NB4 (cell line): ENCODE data around the gene NEK11.

Experiments
- DNase-seq: peaks from one replicate; pipeline ENCODE4 v3.0.0; 2010; ENCODE audit warnings: low read depth
- H3K4me3 ChIP-seq: one replicate; pipeline ENCODE4 v1.5.1; 2011; ENCODE audit warnings: mild to moderate bottlenecking, low read depth, low read length, moderate library complexity
- CTCF ChIP-seq: IDR thresholded peaks from one replicate; pipeline ENCODE4 v1.5.1; 2012; ENCODE audit warnings: low read depth, low read length
- MAX ChIP-seq: IDR thresholded peaks from 2 replicates; pipeline ENCODE4 v1.6.1; 2011; ENCODE audit warnings: low read depth, low read length
- MYC ChIP-seq: IDR thresholded peaks from 2 replicates; pipeline ENCODE4 v1.6.1; 2011; ENCODE audit warnings: low read depth, low read length
- POLR2A ChIP-seq: IDR thresholded peaks from 2 replicates; pipeline ENCODE4 v1.6.1; 2011; ENCODE audit warnings: mild to moderate bottlenecking; ENCODE audit not compliant: insufficient read length; ENCODE audit errors: extremely low read depth

The NEK11 gene

GRCh38 chr3:131143802-131144201 lies 117.1 kb downstream of the NEK11 start:
- DNase-seq, result no peak
- no peak for TF ChIP-seq POLR2A
- no peak for TF ChIP-seq MAX
- no peak for TF ChIP-seq CTCF
- TF ChIP-seq MYC, result no peak
- H3K4me3 ChIP-seq, result no peak overlapping the region

GRCh38 chr3:131147534-131147933 lies 120.9 kb downstream of the NEK11 start:
- no peak for TF ChIP-seq MYC
- TF ChIP-seq CTCF, result no peak
- TF ChIP-seq MAX, result no peak
- TF ChIP-seq POLR2A, result no peak
- no peak overlapping the region for H3K4me3 ChIP-seq
- peak; percentile 8 for DNase-seq

GRCh38 chr3:131158434-131158833 lies 131.8 kb downstream of the NEK11 start:
- no peak for DNase-seq

GRCh38 chr3:131162516-131162915 lies 135.8 kb downstream of the NEK11 start:
- no peak for DNase-seq
- no peak overlapping the region for H3K4me3 ChIP-seq
- TF ChIP-seq POLR2A (no peak), MYC (no peak), CTCF (no peak), MAX (no peak)

More at GRCh38 chr3:131158434-131158833, 131.8 kb downstream of the NEK11 start:
- TF ChIP-seq POLR2A (no peak), CTCF (no peak), MAX (no peak)
- no peak overlapping the region for H3K4me3 ChIP-seq

- no peak overlapping the region for H3K4me3 ChIP-seq
- TF ChIP-seq CTCF (no peak), POLR2A (no peak), MAX (no peak), MYC (no peak)
- no peak for DNase-seq
Measured at GRCh38 chr3:131167867-131168266, 141.2 kb downstream of the NEK11 start.

- no peak overlapping the region for H3K4me3 ChIP-seq
- no peak for DNase-seq
- no peak for TF ChIP-seq POLR2A
- no peak for TF ChIP-seq CTCF
- TF ChIP-seq MYC, result no peak
- TF ChIP-seq MAX, result no peak
Measured at GRCh38 chr3:131169331-131169730, 142.7 kb downstream of the NEK11 start.
